ENCODE measurements around the gene TMEM59. TPM values are rescaled to one million over a fixed set of nuclear protein-coding genes. Genes with fewer than 3 reads are reported as not detected.

Gene TMEM59
- total and polyA plus RNA-seq, 2 of the 8 experiments (the other 6 are each of a cell fraction or from before 2014, with no cell fraction given) = 116 to 139 TPM

- WGBS, 2 experiments (ENCODE audit: extremely low coverage in 1 of 2, insufficient coverage in 1 of 2, insufficient read length in 1 of 2, insufficient replicate concordance in 2 of 2, low coverage in 1 of 2, low lambda C conversion rate in 2 of 2, missing lambda C conversion rate in 1 of 2) = 45% methylated on average over 18 of the region's 20 CpGs; no CpG with 5 or more reads in 1 of the 2 experiments
- H3K36me3 ChIP-seq (ENCODE audit: control insufficient read depth in 2 of 4, insufficient read depth in 4 of 4, low read length in 3 of 4) = no peaks in the 10 kb centered on the region
- ChIA-PET POLR2A (ENCODE audit: partially characterized antibody) (interaction anchor here (0.8 to 1.2 kb wide), 6 partner anchors 10 to 139 kb away, joined by 3 to 4 read pairs (median 3); partner anchors contain the start of gene TMEM59), CTCF (ENCODE audit: partially characterized antibody) (interaction anchor here (0.7 to 1.6 kb wide), 5 partner anchors 10 to 123 kb away, joined by 3 to 5 read pairs (median 4); no protein-coding TSS in a partner anchor)
- H3K9me3 ChIP-seq (ENCODE audit: insufficient read depth in 2 of 2, low read depth in 1 of 2, low read length in 1 of 2) = no peaks in the 10 kb centered on the region
- H3K4me1 ChIP-seq (replicated peaks in 1 of 4; ENCODE audit: control insufficient read depth in 3 of 4, insufficient read depth in 4 of 4, low read length in 3 of 4) = peaks cover 0 to 5% (median 0%) of the 10 kb centered on the region in 4 experiments; a peak in 2 of 7 replicates
- H4K91ac ChIP-seq (replicated peaks; ENCODE audit: insufficient read length, low read length) = peak overlapping the region; percentile 12
- no peak overlapping the region for H3K23ac ChIP-seq (ENCODE audit: insufficient read length)
- peak overlapping the region; percentile 98 for H2AFZ ChIP-seq (ENCODE audit: low read length)
- FAIRE-seq (peak; percentile 87), DNase-seq (ENCODE audit: low read depth in 1 of 2, low spot score in 2 of 2) (peak; percentile 54 to 76)
- H3K79me1 ChIP-seq (ENCODE audit: low read depth, low read length) = no peaks in the 10 kb centered on the region
- peak overlapping the region; percentile 41 for H2BK120ac ChIP-seq (replicated peaks; ENCODE audit: low read depth, low read length)
- 0 out of 2 replicates have a peak overlapping the region, but pooled peaks have one; percentile 48 for H2BK20ac ChIP-seq (ENCODE audit: low read length)
- no peak overlapping the region for H3K27ac ChIP-seq (ENCODE audit: low read depth, low read length)
- H3K27me3 ChIP-seq (replicated peaks in 1 of 4; ENCODE audit: control insufficient read depth in 3 of 4, extremely low read depth in 1 of 4, insufficient read depth in 3 of 4, low read length in 3 of 4) = peaks cover 0 to 2% (median 0%) of the 10 kb centered on the region in 4 experiments; a peak in 1 of 7 replicates
- H3K9ac ChIP-seq (replicated peaks in 1 of 4; ENCODE audit: extremely low read depth in 1 of 4, low read depth in 3 of 4, low read length in 3 of 4) = peak overlapping the region in 1 of 4 experiments; percentile 70; a peak in 2 of 7 replicates
- H2BK5ac ChIP-seq (ENCODE audit: low read depth, low read length) = no peak overlapping the region
- H2AK5ac ChIP-seq (ENCODE audit: low read depth, low read length) = no peak overlapping the region
- H2BK15ac ChIP-seq (ENCODE audit: low read length) = no peak overlapping the region
- no peak overlapping the region for H3K56ac ChIP-seq (replicated peaks; ENCODE audit: insufficient read length, low read depth, low read length)
- H3K4me3 ChIP-seq (ENCODE audit: extremely low read depth in 1 of 4, insufficient read depth in 2 of 4, low read depth in 3 of 4, low read length in 4 of 4) = peak overlapping the region in 2 of 4 experiments; percentile 29 to 51; a peak in 5 of 8 replicates
- H3K23me2 ChIP-seq (ENCODE audit: low read depth, low read length) = peaks cover 2% of the 10 kb centered on the region; the same call in 1 of the 2 replicates
- no peak overlapping the region for H4K8ac ChIP-seq (ENCODE audit: extremely low read depth, insufficient read depth, low read length)
- no peak overlapping the region for H3K4ac ChIP-seq (replicated peaks; ENCODE audit: insufficient read length, low read depth, low read length)
- H4K5ac ChIP-seq (ENCODE audit: insufficient read length, low read depth, low read length) = no peak overlapping the region
- no peaks in the 10 kb centered on the region for H4K20me1 ChIP-seq (replicated peaks in 1 of 2; ENCODE audit: control insufficient read depth in 1 of 2, insufficient read depth in 2 of 2, low read length in 2 of 2)
- no peaks in the 10 kb centered on the region for H3K79me2 ChIP-seq (ENCODE audit: control insufficient read depth in 1 of 2, insufficient read depth in 2 of 2, low read length in 2 of 2)
- peak overlapping the region; percentile 78 for H3K18ac ChIP-seq (ENCODE audit: extremely low read depth, low read length)
- peak overlapping the region; percentile 63 to 65 for H3K4me2 ChIP-seq (ENCODE audit: insufficient read depth in 1 of 2, low read depth in 2 of 2, low read length in 2 of 2)
- peak overlapping the region; percentile 84; the same call in 1 of the 2 replicates for H2BK12ac ChIP-seq (ENCODE audit: low read depth, low read length)
- no peak overlapping the region for H3K14ac ChIP-seq (ENCODE audit: insufficient read length)
- peak in 1 of 2 experiments; percentile 61; a peak in 2 of 3 replicates for TF ChIP-seq POLR2A (IDR thresholded peaks at IDR 0.05; ENCODE audit: control extremely low read depth in 1 of 2, low read depth in 2 of 2, low read length in 2 of 2)
- TF ChIP-seq SUZ12 (IDR thresholded peaks at IDR 0.05; ENCODE audit: low read length) = no peak
- TF ChIP-seq RAD21 (IDR thresholded peaks at IDR 0.05 in 1 of 2, conservative IDR thresholded peaks at IDR 0.05 in 1 of 2; ENCODE audit: low read depth in 2 of 2, low read length in 2 of 2) = no peak
- TF ChIP-seq RBBP5 (IDR thresholded peaks at IDR 0.05; ENCODE audit: borderline replicate concordance, low read depth, low read length) = peak; percentile 48; the same call in 1 of the 2 replicates
- peak; percentile 26; the same call in 1 of the 2 replicates for TF ChIP-seq MAX (IDR thresholded peaks at IDR 0.05)
- peak; percentile 57; the same call in 1 of the 2 replicates for TF ChIP-seq TEAD4 (IDR thresholded peaks at IDR 0.05; ENCODE audit: low read depth, low read length)
- 0 out of 2 replicates have a peak, but pooled peaks have one; percentile 26 for TF ChIP-seq TCF12 (IDR thresholded peaks at IDR 0.05; ENCODE audit: low read depth, low read length)
- no peak for TF ChIP-seq NANOG (IDR thresholded peaks at IDR 0.05; ENCODE audit: insufficient read depth, low read depth, low read length, poor library complexity, severe bottlenecking)
- TF ChIP-seq GABPA (IDR thresholded peaks at IDR 0.05; ENCODE audit: borderline replicate concordance, insufficient read depth, low read length) = peak; percentile 76; the same call in 1 of the 2 replicates
- no peak for TF ChIP-seq BACH1 (IDR thresholded peaks at IDR 0.05; ENCODE audit: low read length)
- no peak for TF ChIP-seq EGR1 (IDR thresholded peaks at IDR 0.05; ENCODE audit: borderline replicate concordance, low read depth, low read length)
Observed at GRCh38 chr1:53982034-53982762, 70.8 kb downstream of the TMEM59 start.
